Keratinocyte (primary cell): ENCODE results near the gene RNF225. TPM values are rescaled to one million over a fixed set of nuclear protein-coding genes. Genes with fewer than 3 reads are reported as not detected.
A peak's percentile ranks its signal among the peaks of the same experiment; 100 is the strongest.
"Not testable (repeated sequence)": the region's sequence is repeated elsewhere in the genome, so short reads cannot be mapped to it uniquely, and the experiment has no call there.

Experiments
- DNase-seq: peaks from one replicate; pipeline ENCODE4 v3.0.0-alpha.2; 2011; ENCODE audit warnings: low read depth, missing footprints, low spot score
- FAIRE-seq: peaks from 2 replicates; lab custom pipeline; 2011; peaks lifted over from hg19 to GRCh38; lab: Jason Lieb, UNC
- H2AFZ ChIP-seq: 2 replicates; pipeline ENCODE4 v1.6.0; 2012; ENCODE audit warnings: low read length, control low read depth, inconsistent platforms; ENCODE audit not compliant: control insufficient read depth
- H3K27ac ChIP-seq: 2 replicates; pipeline ENCODE4 v1.5.1; 2011; ENCODE audit warnings: low read length; ENCODE audit not compliant: control insufficient read depth, insufficient read depth
- H3K27me3 ChIP-seq: 3 replicates; pipeline ENCODE4 v1.6.0; 2011; ENCODE audit warnings: low read length; ENCODE audit not compliant: control insufficient read depth, insufficient read depth; ENCODE audit errors: extremely low read depth
- H3K36me3 ChIP-seq, 2 experiments: 2 replicates in 1 of 2; 3 replicates in 1 of 2; pipeline ENCODE4 v1.5.1; 2011; ENCODE audit warnings: low read length in 2 of 2, mild to moderate bottlenecking in 1 of 2; ENCODE audit not compliant: control insufficient read depth in 2 of 2, insufficient read depth in 2 of 2; ENCODE audit errors: extremely low read depth in 1 of 2
- H3K4me1 ChIP-seq: 3 replicates; pipeline ENCODE4 v1.5.1; 2011; ENCODE audit warnings: low read length; ENCODE audit not compliant: control insufficient read depth, insufficient read depth; ENCODE audit errors: extremely low read depth
- H3K4me2 ChIP-seq: 3 replicates; pipeline ENCODE4 v1.6.0; 2011; ENCODE audit warnings: low read depth, low read length; ENCODE audit not compliant: control insufficient read depth, insufficient read depth; ENCODE audit errors: extremely low read depth
- H3K4me3 ChIP-seq, 3 experiments: fragments of 200-600 bp in 1 of 3; sonication (generic) in 1 of 3; 2 replicates in 2 of 3; 3 replicates in 1 of 3; pipeline ENCODE4 v1.5.1; 2011 to 2016; ENCODE audit warnings: low read length in 3 of 3, mild to moderate bottlenecking in 3 of 3, control low read depth in 2 of 3, inconsistent platforms in 1 of 3, low read depth in 1 of 3, mixed read lengths in 1 of 3, mixed run types in 1 of 3, moderate library complexity in 1 of 3; ENCODE audit not compliant: control insufficient read depth in 2 of 3, insufficient read depth in 2 of 3; ENCODE audit errors: extremely low read depth in 1 of 3
- H3K79me2 ChIP-seq: 2 replicates; pipeline ENCODE4 v1.6.0; 2012; ENCODE audit warnings: low read length; ENCODE audit not compliant: control insufficient read depth, insufficient read depth
- H3K9ac ChIP-seq: 3 replicates; pipeline ENCODE4 v1.6.0; 2011; ENCODE audit warnings: low read length; ENCODE audit not compliant: control insufficient read depth, insufficient read depth; ENCODE audit errors: extremely low read depth
- H3K9me1 ChIP-seq: 3 replicates; pipeline ENCODE4 v1.6.0; 2011; ENCODE audit warnings: low read length; ENCODE audit not compliant: control insufficient read depth, insufficient read depth; ENCODE audit errors: extremely low read depth
- H3K9me3 ChIP-seq: 2 replicates; pipeline ENCODE4 v1.5.1; 2012; ENCODE audit warnings: low read depth, low read length; ENCODE audit not compliant: control insufficient read depth
- H4K20me1 ChIP-seq: 3 replicates; pipeline ENCODE4 v1.6.0; 2011; ENCODE audit warnings: low read length; ENCODE audit not compliant: control insufficient read depth, insufficient read depth; ENCODE audit errors: extremely low read depth
- EZH2 ChIP-seq: IDR thresholded peaks from one replicate; pipeline ENCODE4 v1.6.1; 2012; ENCODE audit warnings: inconsistent platforms, mild to moderate bottlenecking, low read length, moderate library complexity
- dilution Hi-C: fragments of 300-500 bp; cut with MboI; formaldehyde crosslinking; loops from one replicate; pipeline ENCODE4 v1.7.0; 2020; ENCODE audit warnings: low sequenced_read_pairs; ENCODE audit not compliant: extremely low pct_ligation_motif_present
- polyA plus RNA-seq, 5 experiments: library from polyadenylated mRNA; depleted of rRNA in 3 of 5; stranded (reverse) in 3 of 5; stranded (forward) in 1 of 5; unstranded in 1 of 5; fragments of >200 nt; gene quantifications; 1 replicate in 1 of 5; 2 replicates in 3 of 5; 3 replicates in 1 of 5; pipeline versions ENCODE4 v1.2.1 to v1.2.3, GENCODE V29; 2011 to 2012; ENCODE audit warnings: missing spikeins in 2 of 5, low read depth in 1 of 5, low replicate concordance in 1 of 5
- small RNA-seq, 3 experiments: library from RNA; depleted of rRNA; stranded (forward); fragments of <200 nt; gene quantifications; one replicate each; pipeline ENCODE3, GENCODE V24; 2012; ENCODE audit warnings: low read depth in 3 of 3, low replicate concordance in 1 of 3; ENCODE audit not compliant: insufficient read length in 3 of 3
- TF ChIP-seq, protein P1 (sequence below), 3 experiments: IDR thresholded peaks in 1 of 3; conservative IDR thresholded peaks in 1 of 3; optimal IDR thresholded peaks in 1 of 3; 2 replicates in 2 of 3; 3 replicates in 1 of 3; pipeline versions ENCODE3 to v1.5.1; 2011; ENCODE audit warnings: low read length in 3 of 3, mild to moderate bottlenecking in 3 of 3, moderate library complexity in 2 of 3, control low read depth in 1 of 3, inconsistent platforms in 1 of 3; ENCODE audit not compliant: insufficient read depth in 2 of 3; ENCODE audit errors: extremely low read depth in 1 of 3

RNF225 gene
- polyA plus RNA-seq, 1 donor (not counting 4 experiments of a cell fraction or from before 2014, with no cell fraction given) = not detected

DNA sequence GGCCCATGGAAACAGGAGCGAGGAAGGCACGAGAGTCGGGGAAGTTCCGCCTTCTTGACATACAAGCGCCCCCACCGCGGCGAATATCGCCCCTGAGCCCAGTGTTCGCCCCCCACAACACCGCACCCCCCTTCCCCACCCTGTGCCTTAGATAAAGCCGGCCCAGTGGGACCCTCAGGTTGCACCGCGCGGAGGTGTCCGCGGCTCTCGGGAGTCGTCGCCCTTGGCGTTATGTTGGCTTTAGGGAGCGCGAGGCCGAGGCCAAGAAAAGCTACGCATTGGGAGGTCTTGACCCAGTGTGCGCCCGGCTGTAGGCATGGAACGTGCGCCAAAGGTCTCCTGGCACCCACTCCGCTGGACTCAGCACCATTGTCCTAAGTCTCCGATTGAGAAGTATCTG, 45.1 kb downstream of the RNF225 start:
- Histone ChIP-seq H3K9me1 (no peaks in the 10 kb centered on the region), H3K4me1 (peaks cover 8% of the 10 kb centered on the region), H3K79me2 (peaks cover 6% of the 10 kb centered on the region), H3K27ac (no peak overlapping the region), H2AFZ (peak overlapping the region; percentile 90), H3K4me3 (peak overlapping the region; percentile 47 to 80 (median 73)), H4K20me1 (no peaks in the 10 kb centered on the region), H3K36me3 (peaks cover 0 to 2% of the 10 kb centered on the region in 2 experiments), H3K4me2 (peak overlapping the region; percentile 84), H3K27me3 (no peaks in the 10 kb centered on the region), H3K9ac (no peak overlapping the region), H3K9me3 (peaks cover 2% of the 10 kb centered on the region)
- dilution Hi-C loops = no loop called here
- no peak for FAIRE-seq
- TF ChIP-seq, protein P1, sequence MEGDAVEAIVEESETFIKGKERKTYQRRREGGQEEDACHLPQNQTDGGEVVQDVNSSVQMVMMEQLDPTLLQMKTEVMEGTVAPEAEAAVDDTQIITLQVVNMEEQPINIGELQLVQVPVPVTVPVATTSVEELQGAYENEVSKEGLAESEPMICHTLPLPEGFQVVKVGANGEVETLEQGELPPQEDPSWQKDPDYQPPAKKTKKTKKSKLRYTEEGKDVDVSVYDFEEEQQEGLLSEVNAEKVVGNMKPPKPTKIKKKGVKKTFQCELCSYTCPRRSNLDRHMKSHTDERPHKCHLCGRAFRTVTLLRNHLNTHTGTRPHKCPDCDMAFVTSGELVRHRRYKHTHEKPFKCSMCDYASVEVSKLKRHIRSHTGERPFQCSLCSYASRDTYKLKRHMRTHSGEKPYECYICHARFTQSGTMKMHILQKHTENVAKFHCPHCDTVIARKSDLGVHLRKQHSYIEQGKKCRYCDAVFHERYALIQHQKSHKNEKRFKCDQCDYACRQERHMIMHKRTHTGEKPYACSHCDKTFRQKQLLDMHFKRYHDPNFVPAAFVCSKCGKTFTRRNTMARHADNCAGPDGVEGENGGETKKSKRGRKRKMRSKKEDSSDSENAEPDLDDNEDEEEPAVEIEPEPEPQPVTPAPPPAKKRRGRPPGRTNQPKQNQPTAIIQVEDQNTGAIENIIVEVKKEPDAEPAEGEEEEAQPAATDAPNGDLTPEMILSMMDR (optimal IDR thresholded peaks at IDR 0.05 in 1 of 3, IDR thresholded peaks at IDR 0.05 in 1 of 3, conservative IDR thresholded peaks at IDR 0.05 in 1 of 3; ENCODE audit: extremely low read depth in 1 of 3, insufficient read depth in 2 of 3, low read length in 3 of 3) = no peak
- TF ChIP-seq EZH2 = no peak
- no peak for DNase-seq

DNA sequence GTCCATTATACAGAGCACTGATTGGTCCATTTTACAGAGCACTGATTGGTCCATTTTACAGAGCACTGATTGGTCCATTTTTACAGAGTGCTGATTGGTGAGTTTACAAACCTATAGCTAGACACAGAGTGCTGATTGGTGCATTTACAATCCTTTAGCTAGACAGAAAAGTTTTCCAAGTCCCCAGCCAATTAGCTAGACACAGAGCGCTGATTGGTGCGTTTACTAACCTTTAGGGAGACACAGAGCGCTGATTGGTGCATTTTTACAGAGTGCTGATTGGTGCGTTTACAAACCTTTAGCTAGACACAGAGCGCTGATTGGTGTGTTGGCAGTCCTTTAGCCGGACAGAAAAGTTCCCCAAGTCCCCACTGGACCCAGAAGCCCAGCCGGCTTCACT, 47.5 kb downstream of the RNF225 start:
- DNase-seq, H4K20me1 ChIP-seq, dilution Hi-C loops, H2AFZ ChIP-seq, H3K9ac ChIP-seq, H3K27ac ChIP-seq, H3K9me3 ChIP-seq, H3K36me3 ChIP-seq, H3K79me2 ChIP-seq, H3K4me1 ChIP-seq, H3K4me3 ChIP-seq, H3K4me2 ChIP-seq, H3K9me1 ChIP-seq, FAIRE-seq, H3K27me3 ChIP-seq: not testable (repeated sequence)

Small RNA genes lying within 50 kb of the gene (small RNA-seq; reads per million reads assigned to genes)
- 0 to 0.25 (median 0) reads per million in 3 experiments for gene MIR4754
- gene RNA5SP473 = 0 to 5.0 (median 0.75) reads per million in 3 experiments

Other genes with a start within 250 kb of the RNF225 start
- gene ZNF329, start 244.9 kb upstream of the RNF225 start, polyA plus RNA-seq = 6.9 to 8.5 TPM (median 8.4 TPM) in 3 replicates
- gene ZNF274, start 212.6 kb upstream of the RNF225 start, polyA plus RNA-seq = 25.0 to 31.2 TPM (median 25.9 TPM) in 3 replicates
- gene ZNF544, start 166.7 kb upstream of the RNF225 start, polyA plus RNA-seq = 28.2 to 38.4 TPM (median 30.9 TPM) in 3 replicates
- gene ZNF8, start 116.7 kb upstream of the RNF225 start, polyA plus RNA-seq = 2.5 to 2.8 TPM (median 2.7 TPM) in 3 replicates
- 42.5 to 48.6 TPM (median 44.8 TPM) in 3 replicates for gene ERVK3-1, start 90.3 kb upstream of the RNF225 start, polyA plus RNA-seq
- 2.5 to 3.4 TPM (median 2.8 TPM) in 3 replicates for gene ZSCAN22, start 68.7 kb upstream of the RNF225 start, polyA plus RNA-seq
- 1.4 to 2.5 TPM (median 1.8 TPM) in 3 replicates for gene A1BG, start 42.2 kb upstream of the RNF225 start, polyA plus RNA-seq
- 0.29 to 0.72 TPM (median 0.32 TPM) in 3 replicates for gene ZNF497, start 32.9 kb upstream of the RNF225 start, polyA plus RNA-seq
- gene ZNF837, start 14.6 kb upstream of the RNF225 start, polyA plus RNA-seq = 0.29 to 1.0 TPM (median 0.39 TPM) in 3 replicates
- 1,865 to 3,107 TPM (median 2,056 TPM) in 3 replicates for gene RPS5, start 8.4 kb upstream of the RNF225 start, polyA plus RNA-seq
- gene ZNF584, start 13.0 kb downstream of the RNF225 start, polyA plus RNA-seq = 12.2 to 15.5 TPM (median 12.9 TPM) in 3 replicates
- gene ZNF132, start 44.5 kb downstream of the RNF225 start, polyA plus RNA-seq = 1.5 to 2.1 TPM (median 1.6 TPM) in 3 replicates
- gene ZNF324B, start 56.0 kb downstream of the RNF225 start, polyA plus RNA-seq = 2.0 to 3.5 TPM (median 2.5 TPM) in 3 replicates
- gene ZNF324, start 71.4 kb downstream of the RNF225 start, polyA plus RNA-seq = 5.0 to 10.8 TPM (median 6.6 TPM) in 3 replicates
- 2.1 to 4.7 TPM (median 2.7 TPM) in 3 replicates for gene ZNF446, start 80.7 kb downstream of the RNF225 start, polyA plus RNA-seq
- gene SLC27A5, start 116.3 kb downstream of the RNF225 start, polyA plus RNA-seq = 13.4 to 15.4 TPM (median 14.7 TPM) in 3 replicates
- 3.1 to 8.2 TPM (median 4.6 TPM) in 3 replicates for gene ZBTB45, start 124.2 kb downstream of the RNF225 start, polyA plus RNA-seq
- gene TRIM28, start 148.4 kb downstream of the RNF225 start, polyA plus RNA-seq = 290 to 316 TPM (median 298 TPM) in 3 replicates
- 105 to 167 TPM (median 115 TPM) in 3 replicates for gene CHMP2A, start 159.4 kb downstream of the RNF225 start, polyA plus RNA-seq
- gene UBE2M, start 163.0 kb downstream of the RNF225 start, polyA plus RNA-seq = 55.9 to 104 TPM (median 82.6 TPM) in 3 replicates
- gene MZF1, start 177.7 kb downstream of the RNF225 start, polyA plus RNA-seq = 5.0 to 14.5 TPM (median 7.4 TPM) in 3 replicates